ENCODE data around the gene TMEFF2. TPM values are rescaled to one million over a fixed set of nuclear protein-coding genes. Genes with fewer than 3 reads are reported as not detected.

TMEFF2 gene
- total and polyA plus RNA-seq, 2 of the 8 experiments (the other 6 are each of a cell fraction or from before 2014, with no cell fraction given) = 0.91 to 3.7 TPM

- Histone ChIP-seq H2BK20ac (ENCODE audit: low read length) (no peak overlapping the region), H4K8ac (ENCODE audit: extremely low read depth, insufficient read depth, low read length) (no peak overlapping the region), H3K79me2 (ENCODE audit: control insufficient read depth in 1 of 2, insufficient read depth in 2 of 2, low read length in 2 of 2) (no peaks in the 10 kb centered on the region), H3K27ac (ENCODE audit: low read depth, low read length) (no peak overlapping the region), H3K56ac (replicated peaks; ENCODE audit: insufficient read length, low read depth, low read length) (no peak overlapping the region), H3K18ac (ENCODE audit: extremely low read depth, low read length) (no peak overlapping the region), H3K9me3 (ENCODE audit: insufficient read depth in 2 of 2, low read depth in 1 of 2, low read length in 1 of 2) (no peaks in the 10 kb centered on the region), H3K14ac (ENCODE audit: insufficient read length) (no peak overlapping the region), H2AFZ (ENCODE audit: low read length) (no peak overlapping the region), H3K23me2 (ENCODE audit: low read depth, low read length) (no peaks in the 10 kb centered on the region; the same call in 1 of the 2 replicates), H3K4me2 (ENCODE audit: insufficient read depth in 1 of 2, low read depth in 2 of 2, low read length in 2 of 2) (no peak overlapping the region), H3K27me3 (replicated peaks in 1 of 4; ENCODE audit: control insufficient read depth in 3 of 4, extremely low read depth in 1 of 4, insufficient read depth in 3 of 4, low read length in 3 of 4) (no peaks in the 10 kb centered on the region), H3K36me3 (ENCODE audit: control insufficient read depth in 2 of 4, insufficient read depth in 4 of 4, low read length in 3 of 4) (no peaks in the 10 kb centered on the region), H2BK120ac (replicated peaks; ENCODE audit: low read depth, low read length) (no peak overlapping the region), H2BK12ac (ENCODE audit: low read depth, low read length) (no peak overlapping the region), H3K79me1 (ENCODE audit: low read depth, low read length) (no peaks in the 10 kb centered on the region), H2BK15ac (ENCODE audit: low read length) (no peak overlapping the region), H2BK5ac (ENCODE audit: low read depth, low read length) (no peak overlapping the region), H4K5ac (ENCODE audit: insufficient read length, low read depth, low read length) (no peak overlapping the region), H3K4me1 (replicated peaks in 1 of 4; ENCODE audit: control insufficient read depth in 3 of 4, insufficient read depth in 4 of 4, low read length in 3 of 4) (no peaks in the 10 kb centered on the region), H3K4ac (replicated peaks; ENCODE audit: insufficient read length, low read depth, low read length) (no peak overlapping the region), H3K23ac (ENCODE audit: insufficient read length) (no peak overlapping the region), H3K9ac (replicated peaks in 1 of 4; ENCODE audit: extremely low read depth in 1 of 4, low read depth in 3 of 4, low read length in 3 of 4) (no peak overlapping the region), H4K20me1 (replicated peaks in 1 of 2; ENCODE audit: control insufficient read depth in 1 of 2, insufficient read depth in 2 of 2, low read length in 2 of 2) (no peaks in the 10 kb centered on the region), H3K4me3 (ENCODE audit: extremely low read depth in 1 of 4, insufficient read depth in 2 of 4, low read depth in 3 of 4, low read length in 4 of 4) (no peak overlapping the region), H2AK5ac (ENCODE audit: low read depth, low read length) (no peak overlapping the region), H4K91ac (replicated peaks; ENCODE audit: insufficient read length, low read length) (no peak overlapping the region)
- FAIRE-seq = no peak
- ChIA-PET POLR2A (ENCODE audit: partially characterized antibody) (no interaction called here), CTCF (ENCODE audit: partially characterized antibody) (interaction anchor here (1.1 to 1.9 kb wide), 4 partner anchors 16 to 203 kb away, joined by 3 to 9 read pairs (median 4); no protein-coding TSS in a partner anchor)
- TF ChIP-seq CHD1 (IDR thresholded peaks at IDR 0.05; ENCODE audit: low read depth, low read length) = no peak
- no peak for TF ChIP-seq SIX5 (IDR thresholded peaks at IDR 0.05; ENCODE audit: low read depth, low read length)
- TF ChIP-seq RXRA (IDR thresholded peaks at IDR 0.05; ENCODE audit: insufficient read depth, low read depth, low read length) = no peak
- no peak for TF ChIP-seq HDAC2 (IDR thresholded peaks at IDR 0.05; ENCODE audit: borderline replicate concordance in 1 of 2, low read depth in 2 of 2, low read length in 2 of 2)
- TF ChIP-seq TAF7 (optimal IDR thresholded peaks at IDR 0.05; ENCODE audit: borderline replicate concordance, low read depth, low read length) = no peak
- no peak for TF ChIP-seq CHD2 (IDR thresholded peaks at IDR 0.05; ENCODE audit: low read length)
- DNase-seq (ENCODE audit: low read depth in 1 of 2, low spot score in 2 of 2) = no peak
Measured at GRCh38 chr2:191959209-191959608, 235.5 kb downstream of the TMEFF2 start.

All from H1 (cell line).